NCI-H82 treated with DMSO at 0.1 percent for 48 hours (cell line): ENCODE measurements around the gene RANBP17.

Experiments used
- DNase-seq: peaks from one replicate; lab custom pipeline; 2025; ENCODE audit not compliant: unreplicated experiment; lab: John Stamatoyannopoulos, UW

Gene RANBP17

GRCh38 chr5:171226096-171226754, 364.4 kb downstream of the RANBP17 start:
- DNase-seq, result no peak

- no peak for DNase-seq
Measured at GRCh38 chr5:171226864-171227263, 365.0 kb downstream of the RANBP17 start.

- no peak for DNase-seq
Measured at GRCh38 chr5:171236651-171237050, 374.8 kb downstream of the RANBP17 start.

GRCh38 chr5:171242521-171242920, 380.7 kb downstream of the RANBP17 start:
- no peak for DNase-seq

DNA sequence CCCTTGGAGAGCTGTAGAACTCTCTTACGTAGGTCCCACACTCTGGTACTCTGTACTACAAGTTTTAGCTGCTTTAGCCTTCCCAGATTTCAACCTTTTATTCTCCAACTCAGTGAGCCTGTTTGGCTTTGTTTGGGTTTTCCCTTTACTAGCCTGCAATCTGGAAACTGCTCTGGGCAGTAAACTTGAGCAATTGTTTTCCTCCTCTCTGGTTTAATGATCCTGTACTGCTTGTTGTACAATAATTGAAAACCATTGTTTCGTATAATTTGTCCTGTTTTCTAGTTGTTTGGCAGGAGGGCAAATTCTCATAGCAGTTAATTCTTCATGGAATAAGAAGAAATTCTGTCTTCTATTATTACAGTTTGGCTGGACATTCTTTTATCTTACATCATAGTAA, 384.4 kb downstream of the RANBP17 start:
- DNase-seq, result no peak

DNA sequence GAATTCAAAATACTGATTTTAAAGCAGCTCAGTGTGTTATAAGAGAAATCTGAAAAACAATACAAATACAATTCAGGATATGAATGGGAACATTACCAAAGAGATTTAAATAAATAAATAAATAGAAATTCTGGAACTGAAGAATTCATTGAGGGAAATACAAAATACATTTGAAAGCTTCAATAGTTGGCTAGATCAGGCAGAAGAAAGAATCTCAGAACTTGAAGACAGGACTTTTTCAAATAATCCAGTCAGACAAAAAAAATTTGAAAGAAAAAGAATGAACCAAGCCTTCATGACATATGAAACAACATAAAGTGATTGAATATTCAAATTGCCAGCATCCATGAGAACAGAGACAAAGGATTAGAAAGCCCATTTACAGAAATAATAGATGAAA, 387.6 kb downstream of the RANBP17 start:
- DNase-seq, result no peak

DNA sequence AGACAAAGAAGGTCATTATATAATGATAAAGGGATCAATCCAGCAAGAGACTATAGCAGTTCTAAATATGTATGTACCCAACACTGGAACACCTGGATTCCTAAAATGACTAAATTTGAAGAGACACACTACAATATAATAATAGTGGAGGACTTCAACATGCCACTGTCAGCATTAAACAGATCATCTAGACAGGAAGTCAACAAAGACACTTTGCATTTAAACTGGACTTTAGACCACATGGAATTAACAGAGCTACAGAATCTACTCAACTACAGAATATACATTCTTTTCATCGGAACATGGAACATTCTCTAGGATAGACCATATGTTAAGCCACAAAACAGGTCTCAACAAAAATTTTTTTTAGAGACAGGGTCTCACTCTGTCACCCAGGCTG, 388.9 kb downstream of the RANBP17 start:
- DNase-seq, result no peak

DNA sequence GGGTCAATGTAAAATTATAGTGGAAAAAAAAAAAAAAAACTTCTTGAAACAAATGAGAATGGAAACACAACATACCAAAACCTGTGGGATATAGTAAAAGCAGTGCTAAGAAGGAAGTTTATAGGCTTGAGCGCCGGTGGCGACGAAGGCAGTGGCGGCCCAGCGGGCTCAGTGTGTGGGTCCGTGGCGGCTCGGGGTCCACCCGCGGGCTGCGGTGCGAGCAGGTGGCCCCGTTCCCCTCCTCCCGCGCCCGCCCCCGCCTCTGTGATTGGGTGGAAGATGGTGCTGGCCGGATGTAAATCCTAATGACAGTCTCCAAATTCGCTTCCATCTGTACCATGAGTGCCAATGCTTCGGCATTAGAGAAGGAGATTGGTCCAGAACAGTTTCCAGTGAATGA, 389.7 kb downstream of the RANBP17 start:
- DNase-seq, result no peak

DNA sequence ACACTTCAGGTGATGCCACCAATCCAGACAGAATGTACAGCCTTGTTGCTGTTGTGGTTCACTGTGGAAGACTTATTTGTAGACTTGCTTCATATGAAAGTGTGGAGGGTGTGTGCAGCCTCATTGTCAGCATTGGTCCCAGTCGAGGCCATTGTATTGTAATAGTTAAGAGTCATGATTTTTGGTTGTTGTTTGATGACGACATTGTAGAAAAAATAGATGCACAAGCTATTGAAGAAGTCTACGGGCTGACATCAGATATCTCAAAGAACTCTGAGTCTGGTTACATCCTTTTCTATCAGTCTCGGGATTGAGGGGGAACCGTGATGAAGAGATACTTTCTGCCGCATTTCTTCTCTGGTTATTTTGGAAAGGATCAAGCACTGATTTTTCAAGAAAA, 390.9 kb downstream of the RANBP17 start:
- no peak for DNase-seq

GRCh38 chr5:171258737-171259415, 397.1 kb downstream of the RANBP17 start:
- DNase-seq, result no peak

- DNase-seq, result no peak
Measured at GRCh38 chr5:171261361-171261760, 399.5 kb downstream of the RANBP17 start.

DNA sequence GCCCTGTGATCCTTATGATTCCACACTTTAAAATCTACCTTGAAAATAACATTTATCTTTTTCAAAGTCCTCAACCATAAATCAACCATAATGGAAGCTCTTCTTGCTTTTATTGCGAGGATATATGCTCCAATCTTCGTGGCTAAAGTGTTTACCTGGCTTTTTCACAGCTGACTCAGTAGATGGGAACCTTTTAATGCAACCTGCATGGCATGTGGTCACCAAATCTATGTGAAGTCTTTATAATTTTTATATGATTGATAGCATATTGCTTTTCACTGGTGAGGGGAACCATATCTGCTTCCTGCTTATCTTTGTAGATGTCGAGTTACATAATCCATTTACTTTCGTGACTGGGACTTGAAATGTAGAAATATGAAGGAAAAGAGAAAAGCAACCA, 400.1 kb downstream of the RANBP17 start:
- no peak for DNase-seq

DNA sequence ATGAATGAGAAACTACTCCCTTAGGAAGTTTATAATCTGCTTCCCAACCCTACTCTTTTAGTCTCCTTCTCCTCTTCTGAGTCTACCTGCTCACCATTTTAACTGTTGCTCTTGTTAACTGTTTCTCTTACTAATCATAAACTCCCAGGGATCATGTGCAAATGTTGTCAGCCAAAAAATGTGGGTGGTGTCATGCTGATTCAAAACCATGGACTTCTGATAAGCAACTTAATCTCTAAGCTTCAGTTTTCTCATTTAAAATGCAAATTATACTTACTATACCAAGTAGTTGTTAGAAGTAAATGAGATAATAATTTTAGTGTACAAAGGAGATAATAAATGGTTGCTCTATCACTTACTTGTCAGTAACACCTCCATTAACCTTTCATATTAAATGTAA, 401.4 kb downstream of the RANBP17 start:
- DNase-seq, result no peak

GRCh38 chr5:171264843-171265242, 403.0 kb downstream of the RANBP17 start:
- no peak for DNase-seq

GRCh38 chr5:171268700-171269620, 407.1 kb downstream of the RANBP17 start:
- DNase-seq, result no peak

DNA sequence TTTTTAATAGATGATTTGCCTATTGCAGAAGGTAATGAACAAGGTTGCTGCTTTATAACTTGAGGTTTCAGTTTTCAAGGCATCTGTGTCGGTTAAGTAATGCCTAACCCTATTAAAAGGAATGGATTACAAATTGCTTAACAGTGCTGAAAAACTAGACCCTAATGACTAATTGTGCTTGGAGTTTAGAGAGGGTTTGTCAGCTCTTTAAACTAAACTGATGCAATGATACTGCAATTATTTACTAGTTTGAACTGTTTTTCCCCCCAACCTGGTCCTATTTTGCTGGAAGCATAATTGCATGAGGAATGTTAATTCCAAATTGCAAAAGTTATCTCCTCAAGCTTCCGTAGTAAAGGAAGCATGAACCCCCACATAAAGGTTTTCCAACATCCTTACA, 407.9 kb downstream of the RANBP17 start:
- DNase-seq, result no peak

- DNase-seq, result no peak
Measured at GRCh38 chr5:171270136-171270535, 408.3 kb downstream of the RANBP17 start.

DNA sequence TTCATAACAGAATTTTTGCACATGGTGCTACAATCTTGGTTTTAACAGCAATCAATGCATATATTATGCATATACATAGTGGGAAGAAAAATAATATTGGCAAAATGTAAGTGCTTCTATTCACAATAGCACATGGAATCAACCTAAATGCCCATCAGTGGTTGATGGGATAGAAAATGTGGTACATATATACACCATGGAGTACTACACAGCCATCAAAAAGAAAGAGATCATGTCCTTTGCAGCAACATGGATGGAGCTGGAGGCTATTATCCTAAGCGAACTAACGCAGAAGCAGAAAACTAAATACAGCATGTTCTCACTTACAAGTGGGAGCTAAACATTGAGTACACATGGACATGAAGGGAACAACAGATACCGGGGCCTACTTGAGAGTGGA, 410.0 kb downstream of the RANBP17 start:
- no peak for DNase-seq

- no peak for DNase-seq
Measured at GRCh38 chr5:171272996-171273970, 411.5 kb downstream of the RANBP17 start.

DNA sequence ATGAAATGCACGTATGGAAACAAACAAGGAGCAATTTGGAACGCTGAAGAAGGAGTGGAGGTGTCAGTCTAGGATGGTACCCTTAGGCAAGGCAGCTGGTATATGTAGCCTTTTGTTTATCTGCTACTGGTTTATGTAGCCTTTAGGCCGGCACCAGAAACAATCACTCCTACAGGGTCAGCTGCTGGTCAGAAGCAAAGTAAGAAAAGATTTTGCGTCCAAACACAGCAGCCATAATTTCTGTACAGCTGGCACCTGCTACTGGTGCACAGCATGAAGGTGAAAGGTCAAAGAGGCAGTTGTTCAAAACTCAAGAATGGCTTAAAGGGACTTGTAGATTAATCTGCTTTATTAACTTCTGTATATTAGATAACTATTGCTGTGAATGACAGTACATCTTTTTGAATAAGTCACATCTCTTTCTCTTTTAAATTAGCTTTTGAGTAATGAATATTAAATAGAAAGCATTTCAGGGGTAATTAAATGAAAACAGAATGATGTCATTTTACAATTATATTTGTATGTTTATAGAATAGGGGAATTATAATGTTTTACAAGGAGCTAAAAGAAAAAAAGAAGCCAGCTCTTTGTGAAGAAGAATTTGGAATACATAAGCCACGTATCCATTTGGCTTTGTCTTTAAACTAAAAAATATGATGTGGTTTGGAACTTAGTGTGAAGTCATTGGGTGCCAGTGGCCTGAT, 414.2 kb downstream of the RANBP17 start:
- DNase-seq, result no peak
